Gastroesophageal sphincter (tissue), 3 donors: ENCODE data around the gene TELO2.

ENCODE experiments used
- CTCF ChIP-seq, 4 experiments: fragments of 200-600 bp in 2 of 4; fragments of 450-650 bp in 2 of 4; sonication (generic) in 1 of 4; IDR thresholded peaks; one replicate each; pipeline ENCODE4 v1.5.1; 2017 to 2019; ENCODE audit warnings: antibody characterized with exemption in 4 of 4, mild to moderate bottlenecking in 2 of 4, moderate library complexity in 2 of 4
- POLR2A ChIP-seq, 2 donors: fragments of 450-650 bp; IDR thresholded peaks; one replicate each; pipeline ENCODE4 v1.6.1; 2017; ENCODE audit warnings: antibody characterized with exemption in 2 of 2, mild to moderate bottlenecking in 2 of 2, moderate library complexity in 1 of 2
- POLR2AphosphoS5 ChIP-seq: sonication (generic); formaldehyde crosslinking; IDR thresholded peaks from one replicate; pipeline ENCODE4 v1.6.1; 2017; ENCODE audit warnings: antibody characterized with exemption

GRCh38 chr16:1512774-1513173 lies 19.6 kb downstream of the TELO2 start:
- no peak for TF ChIP-seq POLR2A (IDR thresholded peaks at IDR 0.05)
- no peak for TF ChIP-seq CTCF (IDR thresholded peaks at IDR 0.05)
- TF ChIP-seq POLR2AphosphoS5 = no peak
